Measurements from ENCODE around the gene PLPP3.

PLPP3 gene

GRCh38 chr1:56507925-56508522 lies 71.3 kb downstream of the PLPP3 start:
- Histone ChIP-seq H3K27me3 (ENCODE audit: insufficient read depth, low read length) (no peaks in the 10 kb centered on the region), H3F3A (ENCODE audit: insufficient read depth, low read length) (no peaks in the 10 kb centered on the region), H2AFZ (ENCODE audit: low read length) (no peak overlapping the region), H3K4me3 (ENCODE audit: low read depth, low read length, poor library complexity, severe bottlenecking) (no peak overlapping the region), H3K79me2 (ENCODE audit: insufficient read depth, low read length) (no peaks in the 10 kb centered on the region), H3K36me3 (ENCODE audit: insufficient read depth, low read length) (no peaks in the 10 kb centered on the region), H3K4me1 (ENCODE audit: insufficient read depth, low read length, severe bottlenecking) (no peaks in the 10 kb centered on the region), H3K4me2 (ENCODE audit: low read length) (no peak overlapping the region), H3K27ac (ENCODE audit: low read depth, low read length, poor library complexity, severe bottlenecking) (no peak overlapping the region), H3K9me2 (ENCODE audit: low read depth, low read length) (no peaks in the 10 kb centered on the region), H3K9me3 (ENCODE audit: low read length) (no peaks in the 10 kb centered on the region), H3K9ac (ENCODE audit: low read length) (no peak overlapping the region), H4K20me1 (ENCODE audit: insufficient read depth, low read length) (no peaks in the 10 kb centered on the region)
- TF ChIP-seq EZH2 (IDR thresholded peaks at IDR 0.05; ENCODE audit: borderline replicate concordance, low read length), result no peak
- TF ChIP-seq, protein P1, sequence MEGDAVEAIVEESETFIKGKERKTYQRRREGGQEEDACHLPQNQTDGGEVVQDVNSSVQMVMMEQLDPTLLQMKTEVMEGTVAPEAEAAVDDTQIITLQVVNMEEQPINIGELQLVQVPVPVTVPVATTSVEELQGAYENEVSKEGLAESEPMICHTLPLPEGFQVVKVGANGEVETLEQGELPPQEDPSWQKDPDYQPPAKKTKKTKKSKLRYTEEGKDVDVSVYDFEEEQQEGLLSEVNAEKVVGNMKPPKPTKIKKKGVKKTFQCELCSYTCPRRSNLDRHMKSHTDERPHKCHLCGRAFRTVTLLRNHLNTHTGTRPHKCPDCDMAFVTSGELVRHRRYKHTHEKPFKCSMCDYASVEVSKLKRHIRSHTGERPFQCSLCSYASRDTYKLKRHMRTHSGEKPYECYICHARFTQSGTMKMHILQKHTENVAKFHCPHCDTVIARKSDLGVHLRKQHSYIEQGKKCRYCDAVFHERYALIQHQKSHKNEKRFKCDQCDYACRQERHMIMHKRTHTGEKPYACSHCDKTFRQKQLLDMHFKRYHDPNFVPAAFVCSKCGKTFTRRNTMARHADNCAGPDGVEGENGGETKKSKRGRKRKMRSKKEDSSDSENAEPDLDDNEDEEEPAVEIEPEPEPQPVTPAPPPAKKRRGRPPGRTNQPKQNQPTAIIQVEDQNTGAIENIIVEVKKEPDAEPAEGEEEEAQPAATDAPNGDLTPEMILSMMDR (IDR thresholded peaks at IDR 0.05; ENCODE audit: low read length), result no peak

- Histone ChIP-seq H2AFZ (ENCODE audit: low read length) (no peak overlapping the region), H3K4me2 (ENCODE audit: low read length) (no peak overlapping the region), H3K79me2 (ENCODE audit: insufficient read depth, low read length) (no peaks in the 10 kb centered on the region), H4K20me1 (ENCODE audit: insufficient read depth, low read length) (no peaks in the 10 kb centered on the region), H3F3A (ENCODE audit: insufficient read depth, low read length) (no peaks in the 10 kb centered on the region), H3K27ac (ENCODE audit: low read depth, low read length, poor library complexity, severe bottlenecking) (no peak overlapping the region), H3K36me3 (ENCODE audit: insufficient read depth, low read length) (no peaks in the 10 kb centered on the region), H3K9me3 (ENCODE audit: low read length) (no peaks in the 10 kb centered on the region), H3K4me3 (ENCODE audit: low read depth, low read length, poor library complexity, severe bottlenecking) (no peak overlapping the region), H3K27me3 (ENCODE audit: insufficient read depth, low read length) (no peaks in the 10 kb centered on the region), H3K9ac (ENCODE audit: low read length) (no peak overlapping the region), H3K9me2 (ENCODE audit: low read depth, low read length) (no peaks in the 10 kb centered on the region), H3K4me1 (ENCODE audit: insufficient read depth, low read length, severe bottlenecking) (no peaks in the 10 kb centered on the region)
- TF ChIP-seq EZH2 (IDR thresholded peaks at IDR 0.05; ENCODE audit: borderline replicate concordance, low read length), result no peak
- TF ChIP-seq, protein P1 (IDR thresholded peaks at IDR 0.05; ENCODE audit: low read length), result no peak
Measured at GRCh38 chr1:56506951-56507491, 72.3 kb downstream of the PLPP3 start.

GRCh38 chr1:56505792-56506743 lies 73.3 kb downstream of the PLPP3 start:
- Histone ChIP-seq H3K9ac (ENCODE audit: low read length) (no peak overlapping the region), H4K20me1 (ENCODE audit: insufficient read depth, low read length) (no peaks in the 10 kb centered on the region), H3F3A (ENCODE audit: insufficient read depth, low read length) (no peaks in the 10 kb centered on the region), H3K79me2 (ENCODE audit: insufficient read depth, low read length) (no peaks in the 10 kb centered on the region), H3K4me2 (ENCODE audit: low read length) (no peak overlapping the region), H2AFZ (ENCODE audit: low read length) (no peak overlapping the region), H3K36me3 (ENCODE audit: insufficient read depth, low read length) (no peaks in the 10 kb centered on the region), H3K4me1 (ENCODE audit: insufficient read depth, low read length, severe bottlenecking) (no peaks in the 10 kb centered on the region), H3K9me3 (ENCODE audit: low read length) (no peaks in the 10 kb centered on the region), H3K27ac (ENCODE audit: low read depth, low read length, poor library complexity, severe bottlenecking) (no peak overlapping the region), H3K4me3 (ENCODE audit: low read depth, low read length, poor library complexity, severe bottlenecking) (no peak overlapping the region), H3K27me3 (ENCODE audit: insufficient read depth, low read length) (no peaks in the 10 kb centered on the region), H3K9me2 (ENCODE audit: low read depth, low read length) (no peaks in the 10 kb centered on the region)
- TF ChIP-seq, protein P1 (IDR thresholded peaks at IDR 0.05; ENCODE audit: low read length), result no peak
- TF ChIP-seq EZH2 (IDR thresholded peaks at IDR 0.05; ENCODE audit: borderline replicate concordance, low read length), result no peak
